ENCODE measurements around the gene GARNL3.

GRCh38 chr9:127361561-127361960 lies 97.0 kb downstream of the GARNL3 start:
- no peak for TF ChIP-seq POLR2AphosphoS5 (IDR thresholded peaks at IDR 0.05; ENCODE audit: low read depth, low read length)
- TF ChIP-seq REST (IDR thresholded peaks at IDR 0.05; ENCODE audit: insufficient read depth in 1 of 2, low read depth in 2 of 2, low read length in 2 of 2), result no peak

Data from PFSK-1 (cell line).